GM12878 (cell line): ENCODE measurements around the gene SLC1A1. TPM values are rescaled to one million over a fixed set of nuclear protein-coding genes. Genes with fewer than 3 reads are reported as not detected.
A peak's percentile ranks its signal among the peaks of the same experiment; 100 is the strongest.

Experiments used
- ATAC-seq: fragments of 200-7000 bp; cut with Tn5 transposase; 3 replicates; pipeline ENCODE4 v1.9.1; 2020; ENCODE audit warnings: mild to moderate bottlenecking, moderate library complexity
- BruUV-seq: library from RNA; stranded (reverse); fragments of 400-500 nt; replicated peaks from 2 replicates; lab custom pipeline; 2021; lab: Mats Ljungman, UMichigan
- CTCF ChIA-PET: fragments of 300-600 bp; sonication (Branson Sonifier 250); formaldehyde crosslinking; extraction: SDS; loops from one replicate; lab custom pipeline; 2021; ENCODE audit warnings: inconsistent platforms; lab: Yijun Ruan, JAX
- POLR2A ChIA-PET: fragments of 350-600 bp; formaldehyde crosslinking; extraction: SDS; loops from one replicate; lab custom pipeline; 2021; ENCODE audit warnings: inconsistent platforms; lab: Charles Lee
- RAD21 ChIA-PET: fragments of 300-600 bp; sonication (Branson Sonifier 250); formaldehyde crosslinking; loops from one replicate; lab custom pipeline; 2023; ENCODE audit warnings: antibody characterized with exemption; ENCODE audit not compliant: unreplicated experiment; lab: Charles Lee
- SMC1A ChIA-PET: fragments of 300-600 bp; sonication (Branson Sonifier 250); formaldehyde crosslinking; loops from one replicate; lab custom pipeline; 2023; ENCODE audit not compliant: unreplicated experiment, uncharacterized antibody; lab: Charles Lee
- DNase-seq: peaks from one replicate; pipeline ENCODE4 v3.0.0-alpha.2; 2011; ENCODE audit warnings: low read depth, low spot score
- FAIRE-seq: peaks from 3 replicates; lab custom pipeline; 2011; peaks lifted over from hg19 to GRCh38; lab: Jason Lieb, UNC
- H2AFZ ChIP-seq: 2 replicates; pipeline ENCODE4 v1.6.0; 2011; ENCODE audit warnings: low read depth, low read length, control low read depth; ENCODE audit not compliant: control insufficient read depth
- H3K27ac ChIP-seq: 2 replicates; pipeline ENCODE4 v1.5.1; 2011; ENCODE audit warnings: control low read depth; ENCODE audit not compliant: control insufficient read depth, insufficient read depth
- H3K27me3 ChIP-seq, 2 experiments: replicated peaks in 1 of 2; 2 replicates each; pipeline versions ENCODE4 v1.6.0 to v1.6.1; 2011; ENCODE audit warnings: low read length in 1 of 2; ENCODE audit not compliant: control insufficient read depth in 2 of 2, insufficient read depth in 2 of 2
- H3K36me3 ChIP-seq, 2 experiments: 2 replicates each; pipeline ENCODE4 v1.5.1; 2011; ENCODE audit warnings: low read length in 1 of 2; ENCODE audit not compliant: control insufficient read depth in 2 of 2, insufficient read depth in 2 of 2
- H3K4me1 ChIP-seq: 2 replicates; pipeline ENCODE4 v1.6.1; 2011; ENCODE audit warnings: mild to moderate bottlenecking, low read length, moderate library complexity, mixed read lengths; ENCODE audit not compliant: control insufficient read depth, insufficient read depth
- H3K4me2 ChIP-seq: 2 replicates; pipeline ENCODE4 v1.6.0; 2011; ENCODE audit warnings: control low read depth; ENCODE audit not compliant: control insufficient read depth, insufficient read depth
- H3K4me3 ChIP-seq: fragments of 200-600 bp; sonication (generic); 2 replicates; pipeline ENCODE4 v1.5.1; 2016
- H3K79me2 ChIP-seq: 2 replicates; pipeline ENCODE4 v1.6.0; 2011; ENCODE audit warnings: low read length; ENCODE audit not compliant: control insufficient read depth, insufficient read depth
- H3K9ac ChIP-seq: 2 replicates; pipeline ENCODE4 v1.8.0; 2011; ENCODE audit warnings: low read length, control low read depth, mixed read lengths; ENCODE audit not compliant: control insufficient read depth, insufficient read depth
- H3K9me3 ChIP-seq: replicated peaks from 3 replicates; pipeline ENCODE4 v1.5.1; 2011; ENCODE audit warnings: mild to moderate bottlenecking, low read length; ENCODE audit not compliant: control insufficient read depth, insufficient read depth
- H4K20me1 ChIP-seq: 2 replicates; pipeline ENCODE4 v1.6.0; 2011; ENCODE audit not compliant: control insufficient read depth, insufficient read depth
- BACH1 ChIP-seq: fragments of 450-650 bp; IDR thresholded peaks from 2 replicates; pipeline ENCODE4 v1.6.1; 2017; ENCODE audit warnings: mild to moderate bottlenecking, borderline replicate concordance
- CBX5 ChIP-seq: sonication (generic); IDR thresholded peaks from 2 replicates; pipeline ENCODE4 v1.6.1; 2016; ENCODE audit warnings: low read depth, moderate library complexity, mild to moderate bottlenecking, inconsistent platforms
- CHD1 ChIP-seq: IDR thresholded peaks from 2 replicates; pipeline ENCODE4 v1.6.1; 2012; ENCODE audit warnings: low read depth, low read length, improper control_type of control experiment
- EGR1 ChIP-seq, 2 experiments: IDR thresholded peaks; 1 replicate in 1 of 2; 2 replicates in 1 of 2; pipeline ENCODE4 v1.6.1; 2011 to 2012; ENCODE audit warnings: low read depth in 2 of 2, low read length in 2 of 2, borderline replicate concordance in 1 of 2, mild to moderate bottlenecking in 1 of 2, moderate library complexity in 1 of 2
- IKZF1 ChIP-seq: fragments of 450-650 bp; conservative IDR thresholded peaks from 2 replicates; pipeline ENCODE4 v1.6.1; 2017; ENCODE audit warnings: antibody characterized with exemption, mild to moderate bottlenecking
- KDM1A ChIP-seq: fragments of 200-600 bp; sonication (generic); IDR thresholded peaks from 2 replicates; pipeline ENCODE4 v1.6.1; 2016; ENCODE audit warnings: borderline replicate concordance
- LARP7 ChIP-seq: fragments of 450-650 bp; IDR thresholded peaks from 2 replicates; pipeline ENCODE4 v1.6.1; 2017; ENCODE audit warnings: mild to moderate bottlenecking
- MAX ChIP-seq: IDR thresholded peaks from 2 replicates; pipeline ENCODE4 v1.6.1; 2012; ENCODE audit warnings: low read depth, low read length, improper control_type of control experiment
- MYB ChIP-seq: fragments of 150-350 bp; IDR thresholded peaks from 2 replicates; pipeline ENCODE4 v1.6.1; 2014; ENCODE audit warnings: mild to moderate bottlenecking, low read depth, low read length, borderline replicate concordance
- MYC ChIP-seq: IDR thresholded peaks from 2 replicates; pipeline ENCODE4 v1.6.1; 2011; ENCODE audit warnings: mild to moderate bottlenecking, low read length, moderate library complexity, inconsistent platforms; ENCODE audit not compliant: insufficient read depth, insufficient replicate concordance, insufficient read length, severe bottlenecking
- NFXL1 ChIP-seq: fragments of 450-650 bp; IDR thresholded peaks from 2 replicates; pipeline ENCODE4 v1.6.1; 2017; ENCODE audit warnings: antibody characterized with exemption, mild to moderate bottlenecking, borderline replicate concordance
- NKRF ChIP-seq: fragments of 450-650 bp; conservative IDR thresholded peaks from 2 replicates; pipeline ENCODE4 v1.6.1; 2017; ENCODE audit warnings: mild to moderate bottlenecking, moderate library complexity
- RBBP5 ChIP-seq: fragments of 200-600 bp; sonication (generic); conservative IDR thresholded peaks from 2 replicates; pipeline ENCODE4 v1.6.1; 2016
- SMAD1 ChIP-seq: fragments of 450-650 bp; IDR thresholded peaks from 2 replicates; pipeline ENCODE4 v1.6.1; 2018; ENCODE audit warnings: mild to moderate bottlenecking, low read depth; ENCODE audit not compliant: partially characterized antibody
- SMARCA5 ChIP-seq: fragments of 450-650 bp; IDR thresholded peaks from 2 replicates; pipeline ENCODE4 v1.6.1; 2017; ENCODE audit warnings: mild to moderate bottlenecking
- STAT1 ChIP-seq: fragments of 450-650 bp; conservative IDR thresholded peaks from 2 replicates; pipeline ENCODE4 v1.6.1; 2014; ENCODE audit warnings: antibody characterized with exemption, mild to moderate bottlenecking
- STAT3 ChIP-seq: IDR thresholded peaks from 2 replicates; pipeline ENCODE4 v1.6.1; 2011; ENCODE audit warnings: low read depth, low read length, improper control_type of control experiment
- TARDBP ChIP-seq: IDR thresholded peaks from 2 replicates; pipeline ENCODE4 v1.6.1; 2016; ENCODE audit warnings: borderline replicate concordance
- WGBS: methylation state at CpG from one replicate; pipeline ENCODE4 v1.1.6; 2016; ENCODE audit warnings: low lambda C conversion rate; ENCODE audit not compliant: insufficient replicate concordance, insufficient coverage; ENCODE audit errors: missing lambda C conversion rate; 5-methylcytosine and 5-hydroxymethylcytosine counted together
- in situ Hi-C: fragments of 300-500 bp; cut with MboI; formaldehyde crosslinking; loops from 9 replicates; pipeline ENCODE4 v1.14.3; 2018; ENCODE audit warnings: mixed read lengths
- intact Hi-C: fragments of 100-400 bp; cut with micrococcal nuclease; formaldehyde crosslinking; loops from one replicate; pipeline ENCODE4 v1.14.2; 2022; ENCODE audit not compliant: unreplicated experiment
- polyA plus RNA-seq, 11 experiments: library from polyadenylated mRNA; depleted of rRNA in 4 of 11; unstranded in 6 of 11; stranded (reverse) in 5 of 11; fragments of >200 nt; fragmentation: Nextera tagmentation in 4 of 11; fragmentation: Illumina TruSeq in 1 of 11; extraction: Ambion mirVana in 4 of 11; extraction: Trizol in 1 of 11; gene quantifications; 1 replicate in 1 of 11; 2 replicates in 10 of 11; pipeline versions ENCODE4 v1.2.1 to v1.2.3, GENCODE V29; 2011 to 2016; ENCODE audit warnings: inconsistent platforms in 2 of 11, missing spikeins in 2 of 11, low read depth in 1 of 11
- total RNA-seq, 4 experiments: library from RNA; depleted of rRNA in 3 of 4; stranded (reverse); fragments of >200 nt in 3 of 4; fragmentation: Illumina TruSeq in 1 of 4; extraction: Trizol in 1 of 4; gene quantifications; 2 replicates each; pipeline versions ENCODE4 v1.2.1 to v1.2.3, GENCODE V29; 2013 to 2021
- TF ChIP-seq, protein P1 (sequence below): IDR thresholded peaks from 2 replicates; pipeline ENCODE4 v1.6.1; 2011; ENCODE audit warnings: low read depth, mild to moderate bottlenecking, low read length, moderate library complexity, borderline replicate concordance; ENCODE audit errors: extremely low read depth

Gene SLC1A1
- total and polyA plus RNA-seq, 10 of the 15 experiments (the other 5 are each of a cell fraction or from before 2014, with no cell fraction given): 4.2 to 24.9 (median 18.3) TPM

DNA sequence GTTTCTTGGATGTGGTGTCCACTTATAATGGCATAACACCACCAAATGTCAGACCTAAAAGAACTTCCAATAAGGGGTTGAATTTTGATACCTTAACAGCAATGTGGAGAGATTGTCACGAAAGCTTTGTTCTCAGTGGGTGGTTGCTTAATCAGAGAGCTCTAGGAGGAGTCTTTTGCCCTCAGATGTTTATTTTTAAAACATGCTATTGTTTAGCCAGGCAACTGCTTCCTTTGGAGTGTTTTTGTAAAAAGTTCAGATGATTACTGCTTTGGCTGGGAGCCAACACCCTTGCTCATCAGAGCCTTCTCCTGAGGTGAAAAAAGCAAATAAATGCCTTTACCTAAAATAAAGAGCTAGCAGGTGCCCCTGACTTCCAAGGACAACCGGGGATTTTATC, 65.0 kb downstream of the SLC1A1 start (continued):
- no peak for TF ChIP-seq IKZF1
- TF ChIP-seq MAX: no peak
- no peak for TF ChIP-seq NKRF
- TF ChIP-seq MYB: no peak
- TF ChIP-seq, protein P1, sequence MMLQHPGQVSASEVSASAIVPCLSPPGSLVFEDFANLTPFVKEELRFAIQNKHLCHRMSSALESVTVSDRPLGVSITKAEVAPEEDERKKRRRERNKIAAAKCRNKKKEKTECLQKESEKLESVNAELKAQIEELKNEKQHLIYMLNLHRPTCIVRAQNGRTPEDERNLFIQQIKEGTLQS: no peak

DNA sequence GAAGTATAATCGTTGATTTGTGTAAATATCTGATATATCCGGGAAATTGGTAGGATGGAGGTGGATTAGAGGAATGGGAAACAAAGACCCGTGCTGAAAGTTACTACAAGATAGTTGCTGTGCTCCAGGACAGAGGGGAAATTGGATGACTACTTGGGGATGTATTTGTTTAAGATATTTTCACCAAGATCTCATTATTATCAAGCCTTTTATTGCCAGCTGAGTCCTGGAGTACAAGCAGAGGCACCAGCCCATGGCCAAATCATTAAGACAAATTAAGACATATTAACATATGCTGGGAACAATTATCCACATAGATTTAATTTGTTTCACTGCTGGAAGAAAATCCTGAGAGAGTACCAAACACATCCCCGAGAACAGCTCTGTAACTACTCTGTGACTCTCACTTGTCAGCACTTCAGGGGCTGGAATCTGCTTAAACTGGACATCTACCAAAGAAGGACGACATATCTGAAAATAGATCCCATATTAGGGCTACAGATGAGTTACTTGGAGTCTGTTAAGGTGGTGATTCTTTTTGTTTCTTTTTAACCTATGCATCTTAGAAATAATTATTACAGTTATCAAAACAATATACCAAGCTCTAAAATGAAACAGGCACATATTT, 68.2 kb downstream of the SLC1A1 start:
- RAD21 ChIA-PET: no interaction called here
- H3K4me1 ChIP-seq: peaks cover 15% of the 10 kb centered on the region
- no peak overlapping the region for H3K9ac ChIP-seq
- H3K9me3 ChIP-seq: no peaks in the 10 kb centered on the region
- in situ Hi-C loops: no loop called here
- no peak overlapping the region for H3K4me3 ChIP-seq
- BruUV-seq: no TSS peak
- no peak overlapping the region for H3K4me2 ChIP-seq
- H2AFZ ChIP-seq: no peak overlapping the region
- no peaks in the 10 kb centered on the region for H4K20me1 ChIP-seq
- CTCF ChIA-PET: interaction anchor here (1.0 to 1.9 kb wide), 3 partner anchors 9 to 188 kb away, joined by 3 to 9 read pairs (median 6); no protein-coding TSS in a partner anchor
- 84% methylated on average over 5 of the region's 5 CpGs for WGBS
- no peak for ATAC-seq
- no peak for DNase-seq
- POLR2A ChIA-PET: interaction anchor here (0.6 kb wide), 1 partner anchor 185 kb away, joined by 4 read pairs; no protein-coding TSS in a partner anchor
- no peaks in the 10 kb centered on the region for H3K79me2 ChIP-seq
- no peaks in the 10 kb centered on the region; a peak in 1 of 4 replicates for H3K36me3 ChIP-seq
- no peak for FAIRE-seq
- SMC1A ChIA-PET: interaction anchor here (0.9 to 3.6 kb wide), 4 partner anchors 9 to 136 kb away, joined by 3 to 21 read pairs (median 6); no protein-coding TSS in a partner anchor
- intact Hi-C loops: loop anchor here (2.0 kb wide), 1 partner anchor 66 kb away; no protein-coding TSS in a partner anchor
- H3K27ac ChIP-seq: peak overlapping the region; percentile 81
- H3K27me3 ChIP-seq: no peaks in the 10 kb centered on the region
- TF ChIP-seq SMAD1: no peak
- no peak for TF ChIP-seq BACH1
- no peak for TF ChIP-seq CHD1
- no peak for TF ChIP-seq MYB
- no peak for TF ChIP-seq NKRF
- TF ChIP-seq MYC: no peak
- no peak for TF ChIP-seq STAT3
- TF ChIP-seq TARDBP: no peak
- no peak for TF ChIP-seq CBX5
- TF ChIP-seq EGR1 (IDR thresholded peaks at IDR 0.05; ENCODE audit: borderline replicate concordance in 1 of 2, low read depth in 2 of 2, low read length in 2 of 2): no peak
- no peak for TF ChIP-seq RBBP5
- TF ChIP-seq KDM1A: no peak
- no peak for TF ChIP-seq LARP7
- TF ChIP-seq STAT1: no peak
- no peak for TF ChIP-seq SMARCA5
- no peak for TF ChIP-seq NFXL1
